SHP77 (cell line): ENCODE results near the gene HSPA1A.
"Not testable (repeated sequence)": the region's sequence is repeated elsewhere in the genome, so short reads cannot be mapped to it uniquely, and the experiment has no call there.

Experiments used
- DNase-seq, 2 experiments: peaks; one replicate each; lab custom pipeline; 2025; lab: John Stamatoyannopoulos, UW

HSPA1A gene

GRCh38 chr6:31781244-31782125 is 33.9 kb upstream of the HSPA1A start:
- DNase-seq: no peak

GRCh38 chr6:31782126-31782855 is 33.1 kb upstream of the HSPA1A start:
- no peak for DNase-seq

- DNase-seq: no peak
Measured at GRCh38 chr6:31784098-31784925, 31.0 kb upstream of the HSPA1A start.

DNA sequence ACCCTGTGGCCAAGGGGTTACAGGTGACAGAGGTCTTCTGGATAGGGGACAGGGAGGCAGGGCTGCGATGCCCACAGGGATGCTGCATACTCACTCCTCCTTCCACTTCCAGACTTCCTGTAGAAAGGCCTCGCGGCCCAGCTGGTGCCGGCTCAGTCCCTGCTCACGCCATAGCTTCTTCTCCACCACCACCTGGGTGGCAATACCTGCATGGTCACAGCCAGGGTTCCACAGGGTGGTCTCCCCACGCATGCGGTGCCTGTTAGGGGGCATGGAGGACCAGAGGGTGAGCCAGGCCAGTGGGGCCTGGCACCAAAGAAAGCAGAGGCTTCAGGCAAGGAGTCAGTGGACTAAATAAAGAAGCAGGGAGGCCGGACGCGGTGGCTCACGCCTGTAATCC is 29.9 kb upstream of the HSPA1A start:
- no peak for DNase-seq

- peak; percentile 43 to 54 for DNase-seq
Measured at GRCh38 chr6:31791324-31792089, 23.8 kb upstream of the HSPA1A start.

GRCh38 chr6:31792090-31792374 is 23.3 kb upstream of the HSPA1A start:
- no peak for DNase-seq

DNA sequence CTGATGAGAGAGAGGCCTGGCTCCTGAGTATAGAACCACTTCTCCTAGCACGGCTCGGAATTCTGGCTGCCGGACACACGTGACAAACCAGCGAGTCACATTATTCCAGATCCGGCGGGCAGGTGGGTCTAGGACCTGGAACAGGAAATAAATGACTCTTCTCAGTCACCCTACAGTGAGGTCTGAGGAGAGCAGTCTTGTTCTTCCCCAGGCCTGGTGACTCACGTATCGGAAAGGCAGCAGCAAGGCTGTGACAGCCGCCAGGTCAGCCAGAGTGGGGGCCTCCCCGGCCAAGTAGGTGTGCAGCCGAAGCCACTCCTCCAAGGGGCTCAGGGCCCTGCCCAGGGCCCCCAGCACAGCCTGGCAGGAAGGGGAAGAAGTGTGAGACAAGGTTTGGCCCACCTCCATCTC is 22.6 kb upstream of the HSPA1A start:
- DNase-seq: no peak

DNA sequence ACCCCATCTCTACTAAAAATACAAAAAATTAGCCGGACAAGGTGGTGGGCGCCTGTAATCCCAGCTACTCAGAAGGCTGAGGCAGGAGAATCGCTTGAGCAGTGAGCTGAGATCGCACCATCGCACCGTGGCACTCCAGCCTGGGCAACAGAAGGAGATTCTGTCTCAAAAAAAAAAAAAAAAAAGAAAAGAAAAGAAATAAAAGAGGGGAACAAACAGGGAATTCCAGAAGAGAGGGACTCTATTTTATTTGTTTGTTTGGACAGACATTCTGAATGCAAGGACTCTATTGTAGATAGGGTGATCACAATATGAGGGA is 21.5 kb upstream of the HSPA1A start:
- DNase-seq: not testable (repeated sequence)

DNA sequence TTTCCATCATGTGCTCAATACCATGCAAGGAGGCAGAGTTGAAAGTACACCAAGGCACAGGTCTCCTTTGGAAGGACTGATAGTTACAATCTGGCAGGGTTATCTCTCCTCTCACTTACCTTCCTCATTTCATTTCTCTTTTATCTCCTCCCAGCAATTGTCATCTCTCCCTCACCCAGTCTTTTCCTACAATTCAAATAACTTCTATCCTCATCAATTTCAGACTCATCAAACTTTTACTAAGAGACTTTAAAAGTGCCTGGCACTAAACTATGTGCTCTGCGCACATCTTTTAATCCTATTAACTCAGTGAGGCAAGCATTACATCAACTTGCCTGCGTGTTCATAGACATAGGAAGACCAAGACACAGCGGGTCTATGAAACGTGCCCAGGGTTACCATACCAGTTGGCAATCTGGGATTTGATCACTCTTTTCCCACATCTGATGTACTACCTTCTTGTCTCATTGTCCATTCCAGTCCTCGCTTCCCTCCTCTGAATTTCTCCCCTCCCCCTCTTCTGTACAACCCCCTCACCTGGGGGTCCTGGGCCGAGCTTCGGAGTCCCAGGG is 21.0 kb upstream of the HSPA1A start:
- DNase-seq: no peak

- no peak for DNase-seq
Measured at GRCh38 chr6:31794866-31795615, 20.3 kb upstream of the HSPA1A start.

DNA sequence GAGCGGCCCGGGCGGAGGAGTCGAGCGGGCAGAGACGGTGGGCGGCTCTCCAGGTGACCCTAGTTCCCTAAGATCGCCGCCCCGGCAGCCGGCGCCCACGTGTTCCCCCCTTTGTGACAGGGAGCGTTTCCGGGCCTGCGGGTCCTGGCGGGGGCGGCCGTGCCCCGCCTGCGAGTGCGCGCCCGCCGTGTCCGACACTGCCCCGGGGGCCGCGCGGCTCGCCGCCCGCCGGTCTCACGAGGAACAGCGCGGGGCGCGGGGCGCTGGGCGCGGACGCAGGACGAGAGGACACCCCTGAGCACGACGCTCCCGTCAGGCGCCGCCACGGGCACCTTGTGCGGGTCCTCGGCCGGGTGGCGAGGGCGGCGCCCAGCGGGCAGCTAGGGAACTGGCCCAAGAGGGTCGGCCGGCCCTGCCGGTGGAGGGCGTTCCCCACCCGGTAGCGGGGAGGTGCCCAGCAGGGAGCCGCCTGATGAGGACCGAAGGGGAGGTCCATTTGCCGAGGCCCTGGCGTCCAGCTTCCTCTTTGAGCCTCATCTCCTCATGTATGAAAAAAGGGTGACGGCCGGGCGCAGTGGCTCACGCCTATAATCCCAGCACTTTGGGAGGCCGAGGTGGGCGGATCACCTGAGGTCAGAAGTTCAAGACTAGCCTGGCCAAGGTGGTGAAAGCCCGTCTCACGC is 19.6 kb upstream of the HSPA1A start, which contains the start of gene VARS1:
VARS1 (minus strand) TSS at position 137 of the 683 bp plus-strand sequence. CDS start 535 bp downstream, outside the sequence.
- DNase-seq: peak; percentile 81 to 83

DNA sequence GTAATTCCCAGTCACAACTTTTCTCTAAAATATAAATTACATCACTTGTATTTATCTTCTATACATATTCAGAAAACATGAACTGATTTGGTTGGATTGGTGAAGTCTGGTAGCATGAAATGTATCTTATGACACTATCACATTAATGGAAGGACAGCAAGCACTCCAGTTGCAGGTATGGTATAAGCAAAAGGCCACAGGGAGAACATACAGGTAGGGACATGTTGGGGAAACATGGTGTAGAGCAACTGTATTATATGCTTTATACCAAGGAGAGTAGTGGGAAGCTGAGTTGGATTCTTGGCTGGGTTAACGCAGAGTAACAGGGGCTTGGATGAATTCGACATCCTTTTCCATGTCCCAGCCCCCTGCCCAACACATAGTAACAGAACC is 18.4 kb upstream of the HSPA1A start:
- no peak for DNase-seq

GRCh38 chr6:31797588-31797987 is 17.8 kb upstream of the HSPA1A start:
- DNase-seq: no peak

DNA sequence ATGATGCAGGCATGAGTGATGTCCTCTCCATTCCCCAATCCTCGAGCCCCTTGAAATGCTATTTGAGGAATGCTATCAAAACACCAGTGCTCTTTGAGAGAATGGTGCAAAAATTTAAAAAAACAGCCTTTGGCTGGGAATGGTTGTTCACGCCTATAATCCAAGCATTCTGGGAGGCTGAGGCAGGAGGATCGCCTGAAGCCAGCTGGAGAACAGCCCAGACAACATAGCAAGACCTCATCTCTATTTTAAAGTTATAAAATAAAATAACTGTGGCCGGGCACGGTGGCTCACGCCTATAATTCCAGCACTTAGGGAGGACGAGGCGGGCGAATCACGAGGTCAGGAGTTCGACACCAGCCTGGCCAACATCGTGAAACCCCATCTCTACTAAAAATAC is 15.6 kb upstream of the HSPA1A start:
- no peak for DNase-seq

DNA sequence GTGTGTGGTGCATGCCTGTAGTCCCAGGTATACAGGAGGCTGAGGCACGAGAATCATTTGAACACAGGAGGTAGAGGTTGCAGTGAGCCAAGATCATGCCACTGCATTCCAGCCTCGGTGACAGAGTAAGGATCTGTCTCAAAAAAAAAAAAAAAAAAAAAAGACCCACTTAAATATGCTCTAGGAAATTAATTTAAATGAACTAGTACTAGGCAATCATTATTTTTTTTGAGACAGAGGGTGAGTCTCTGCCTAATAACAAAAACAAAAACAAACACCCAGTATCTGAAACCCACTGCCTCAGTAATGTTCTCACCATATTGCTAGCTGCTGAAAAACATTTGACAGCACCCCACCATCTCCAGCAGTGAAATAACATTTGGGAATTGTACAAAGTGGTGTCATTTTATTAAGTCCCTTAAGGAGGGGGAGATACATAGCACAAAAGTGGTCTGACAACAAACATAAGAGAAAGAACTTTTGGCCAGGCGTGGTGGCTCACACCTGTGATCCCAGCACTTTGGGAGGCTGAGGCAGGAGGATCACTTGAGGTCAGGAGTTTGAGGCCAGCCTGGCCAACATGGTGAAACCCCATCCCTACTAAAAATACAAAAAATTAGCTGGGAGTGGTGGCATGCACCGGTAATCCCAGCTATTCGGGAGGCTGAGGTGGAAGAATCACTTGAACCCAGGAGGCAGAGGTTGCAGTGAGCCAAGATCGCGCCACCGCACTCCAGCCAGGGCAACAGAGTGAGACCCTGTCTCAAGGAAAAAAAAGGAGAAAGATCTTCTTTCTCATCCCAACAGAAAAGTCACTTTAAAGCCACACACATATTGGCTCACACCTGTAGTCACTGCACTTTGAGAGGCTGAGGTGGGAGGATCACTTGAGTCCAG is 14.1 kb upstream of the HSPA1A start:
- not testable (repeated sequence) for DNase-seq

DNA sequence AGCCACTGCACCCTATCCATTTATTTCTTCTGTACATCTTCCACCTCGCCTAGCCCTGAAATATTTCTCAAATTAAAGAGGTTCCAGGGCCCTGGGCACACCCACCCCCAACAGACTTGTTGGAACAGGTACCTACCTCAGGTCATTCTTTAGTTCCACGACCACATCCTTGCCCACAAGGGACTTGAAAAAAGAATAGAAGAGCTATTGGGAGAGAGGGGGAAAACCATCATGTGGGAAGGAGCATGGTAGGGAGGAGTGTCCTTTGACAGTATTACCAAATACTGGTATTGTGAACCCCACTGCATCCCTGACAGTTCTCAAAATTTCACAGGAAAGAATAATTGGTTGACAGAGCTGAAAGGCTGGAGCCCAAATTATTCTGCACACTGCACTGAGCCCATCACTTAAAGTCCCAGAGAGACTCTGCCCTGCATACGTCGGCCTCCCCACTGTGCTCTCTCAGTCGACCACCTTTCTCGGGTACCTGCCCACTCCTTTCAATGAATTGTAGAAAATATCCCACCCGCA is 9.3 kb upstream of the HSPA1A start:
- no peak for DNase-seq

DNA sequence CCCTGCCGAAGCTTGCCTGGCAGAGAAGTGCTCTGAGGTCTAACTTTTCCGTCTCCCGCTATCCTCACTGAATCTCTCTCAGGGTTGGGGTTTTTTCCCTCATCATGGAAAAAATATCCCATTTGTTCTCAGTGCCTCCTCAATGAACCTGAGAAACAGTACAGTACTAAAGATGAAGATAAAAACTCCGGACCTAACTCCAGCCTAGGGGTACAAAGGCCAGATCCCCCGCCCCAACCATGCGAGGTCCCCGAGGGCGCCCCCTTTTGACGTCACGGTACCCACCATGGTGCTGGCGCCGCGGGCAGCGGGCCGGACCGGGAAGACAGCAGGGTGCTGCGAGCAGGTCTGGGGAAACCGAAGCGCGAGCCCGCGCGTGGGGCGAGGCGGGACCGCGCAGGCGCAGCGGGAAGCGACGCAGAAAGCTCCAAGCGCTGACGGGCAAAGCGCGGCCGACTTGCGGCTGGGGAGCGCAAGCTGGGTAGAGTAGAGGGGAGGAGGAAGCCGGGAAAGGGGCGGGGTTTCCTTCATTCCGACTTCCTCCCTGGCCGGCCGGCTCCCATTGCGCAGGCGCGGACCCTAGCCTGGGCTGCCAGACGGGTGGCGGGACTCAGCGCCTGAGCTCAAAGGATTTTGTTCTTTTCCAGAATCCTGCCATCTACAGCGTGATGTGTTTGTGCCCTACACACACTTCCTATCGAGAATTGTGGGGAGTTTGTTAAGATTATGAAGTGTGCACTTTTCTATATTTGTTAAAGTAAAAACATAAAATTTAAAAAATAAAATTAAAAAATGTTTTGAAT is 8.7 kb upstream of the HSPA1A start, which contains the start of gene LSM2:
LSM2 (minus strand) TSS at position 497 of the 803 bp plus-strand sequence; CDS start at position 288, 209 bp downstream.
- peak; percentile 94 to 95 for DNase-seq

DNA sequence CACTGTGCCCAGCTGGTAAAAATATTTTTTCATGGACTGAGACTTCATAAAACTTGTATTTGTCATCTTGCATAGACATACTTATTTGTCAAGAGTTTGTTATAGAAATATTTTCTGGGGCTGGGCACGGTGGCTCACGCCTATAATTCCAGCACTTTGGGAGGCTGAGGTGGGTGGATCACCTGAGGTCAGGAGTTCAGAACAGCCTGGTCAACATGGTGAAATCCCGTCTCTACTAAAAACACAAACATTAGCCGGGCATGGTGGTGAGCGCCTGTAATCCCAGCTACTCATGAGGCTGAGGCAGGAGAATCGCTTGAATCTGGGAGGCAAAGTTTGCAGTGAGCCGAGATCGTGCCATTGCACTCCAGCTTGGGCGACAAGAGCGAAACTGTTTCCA is 6.7 kb upstream of the HSPA1A start:
- not testable (repeated sequence) for DNase-seq
